ENCODE measurements around the gene KRTAP23-1.

Gene KRTAP23-1, protein sequence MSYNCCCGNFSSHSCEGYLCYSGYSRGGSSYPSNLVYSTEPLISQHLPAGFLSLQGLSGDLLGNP

DNA sequence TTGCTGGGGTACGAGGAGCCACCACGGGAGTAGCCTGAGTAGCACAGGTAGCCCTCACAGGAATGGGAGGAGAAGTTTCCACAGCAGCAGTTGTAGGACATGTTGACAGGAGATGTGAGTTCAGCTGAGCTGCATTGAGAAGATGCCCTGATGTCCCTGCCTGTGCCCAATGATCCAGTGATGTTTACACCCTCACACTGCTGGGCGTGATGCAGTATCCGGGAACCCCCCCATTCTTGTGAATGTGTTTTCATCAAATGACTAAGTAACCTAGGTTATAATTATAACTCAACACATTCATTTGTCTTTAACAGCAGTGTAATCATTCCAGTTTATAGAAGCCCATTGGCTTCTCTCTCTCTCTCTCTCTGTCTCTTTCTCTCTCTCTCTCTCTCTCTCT lies at the start of gene KRTAP23-1:
Gene KRTAP23-1 (minus strand): TSS at position 101 of the 400 bp plus-strand sequence. CDS start 0 bp downstream, at position 101.
- DNase-seq (ENCODE audit: low read depth): no peak

DNA sequence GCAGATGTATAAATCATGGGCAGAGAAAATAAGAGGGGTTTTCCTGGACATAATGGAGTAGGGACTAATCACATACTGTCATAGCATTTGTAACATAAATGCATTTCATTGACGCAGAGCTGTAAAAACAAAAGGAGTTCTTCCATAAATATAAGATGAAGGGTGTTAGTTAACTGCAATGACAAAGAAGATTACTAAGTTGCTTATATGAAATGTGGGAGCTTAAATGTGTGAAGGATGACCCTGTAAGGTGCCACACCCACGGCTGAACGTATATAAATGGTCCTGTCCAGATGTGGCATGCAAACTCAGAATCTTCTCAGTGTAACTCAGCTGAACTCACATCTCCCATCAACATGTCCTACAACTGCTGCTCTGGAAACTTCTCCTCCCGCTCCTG lies 47.3 kb upstream of the KRTAP23-1 start, which contains the start of gene KRTAP13-1:
Gene KRTAP13-1 (plus strand): TSS at position 301 of the 400 bp plus-strand sequence. CDS start 56 bp downstream, at position 357.
- DNase-seq (ENCODE audit: low read depth): no peak

DNA sequence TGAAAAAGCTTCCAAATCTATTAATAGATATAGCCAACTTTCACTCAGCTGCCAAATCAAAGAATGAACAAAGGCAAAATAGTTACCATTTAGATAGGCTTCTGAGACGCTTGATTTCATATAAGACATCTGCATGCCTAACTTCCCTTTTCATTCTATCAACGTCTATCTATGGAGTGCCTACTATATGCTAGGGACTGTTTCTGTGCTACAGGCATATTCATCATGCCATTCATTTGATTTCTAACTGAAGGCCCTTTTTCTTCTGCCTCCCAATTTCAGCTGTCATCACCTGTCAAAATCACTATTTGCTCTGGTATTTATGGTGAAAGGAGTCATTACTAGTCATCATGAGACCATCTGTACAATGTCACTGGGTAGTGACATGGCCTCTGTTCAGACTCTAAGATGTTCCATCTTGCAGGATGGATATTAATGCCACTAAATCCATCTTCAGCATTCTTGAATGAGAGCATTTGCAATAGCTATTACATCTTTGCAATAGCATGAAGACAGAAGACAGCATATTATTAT lies 43.2 kb upstream of the KRTAP23-1 start:
- DNase-seq (ENCODE audit: low read depth): no peak

GRCh38 chr21:30382201-30382600 lies 33.8 kb upstream of the KRTAP23-1 start:
- no peak for DNase-seq (ENCODE audit: low read depth)

GRCh38 chr21:30372139-30372770 lies 23.8 kb upstream of the KRTAP23-1 start, which contains the start of gene KRTAP13-2:
Gene KRTAP13-2, minus strand, starts transcription at chr21:30372271. Its CDS starts 58 bp downstream, at chr21:30372213.
- no peak for DNase-seq (ENCODE audit: low read depth)

DNA sequence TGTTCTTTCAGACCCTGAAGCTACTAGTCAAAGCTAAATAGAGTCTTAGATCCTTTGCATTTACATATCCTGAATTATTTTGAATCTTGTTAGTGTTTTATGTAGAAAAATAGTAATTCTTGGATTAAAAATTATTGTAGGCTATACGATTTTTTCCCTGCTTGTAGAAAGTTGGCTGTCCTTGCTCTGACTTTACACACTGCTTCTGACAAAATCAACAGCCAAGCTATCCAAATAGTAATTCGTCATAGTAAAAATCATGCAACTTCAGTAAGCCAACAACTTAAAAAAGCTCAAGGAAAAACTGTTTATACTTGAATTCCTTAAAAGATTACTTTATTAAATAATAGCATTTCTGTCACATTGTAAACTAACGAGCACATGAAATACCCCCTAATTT lies 7.5 kb upstream of the KRTAP23-1 start:
- DNase-seq (ENCODE audit: low read depth): no peak

GRCh38 chr21:30354308-30355005 lies 6.1 kb upstream of the KRTAP23-1 start:
- no peak for DNase-seq (ENCODE audit: low read depth)

DNA sequence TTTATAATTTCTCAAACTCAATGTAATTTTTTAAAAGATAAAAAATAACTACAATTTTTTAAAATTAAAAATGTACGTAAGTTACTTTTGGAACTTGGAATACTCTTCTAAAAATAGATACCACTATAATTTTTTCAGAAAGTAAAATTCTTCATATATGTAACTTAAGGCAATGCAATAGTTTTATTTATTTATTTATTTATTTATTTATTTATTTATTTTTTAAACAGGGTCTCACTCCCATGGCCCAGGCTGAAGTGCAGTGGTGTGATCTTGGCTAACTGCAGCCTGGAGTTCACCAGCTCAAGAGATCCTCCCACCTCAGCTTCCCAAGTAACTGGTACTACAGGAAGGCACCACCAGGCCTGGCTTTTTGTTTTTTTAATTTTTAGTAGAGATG lies 3.1 kb upstream of the KRTAP23-1 start:
- no peak for DNase-seq (ENCODE audit: low read depth)

DNA sequence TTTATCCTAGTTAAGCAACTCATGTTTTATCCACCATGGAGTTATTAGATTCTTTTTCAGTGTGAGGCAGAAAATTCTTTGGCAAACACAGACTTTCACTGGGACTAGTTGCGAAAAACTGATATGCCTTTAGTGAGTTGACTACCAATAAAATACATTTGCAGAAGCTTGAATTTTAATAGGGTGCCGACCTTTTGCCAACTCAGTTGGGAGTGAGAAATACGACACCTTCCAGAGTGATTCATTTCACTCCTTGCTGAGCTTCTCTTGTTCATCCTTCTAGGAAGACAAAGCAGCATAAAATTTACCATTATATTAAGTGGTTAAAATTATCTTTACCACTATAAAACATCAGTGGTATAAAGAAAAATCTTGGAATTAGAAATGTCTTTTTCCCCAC lies 1.2 kb upstream of the KRTAP23-1 start:
- DNase-seq (ENCODE audit: low read depth): no peak

DNA sequence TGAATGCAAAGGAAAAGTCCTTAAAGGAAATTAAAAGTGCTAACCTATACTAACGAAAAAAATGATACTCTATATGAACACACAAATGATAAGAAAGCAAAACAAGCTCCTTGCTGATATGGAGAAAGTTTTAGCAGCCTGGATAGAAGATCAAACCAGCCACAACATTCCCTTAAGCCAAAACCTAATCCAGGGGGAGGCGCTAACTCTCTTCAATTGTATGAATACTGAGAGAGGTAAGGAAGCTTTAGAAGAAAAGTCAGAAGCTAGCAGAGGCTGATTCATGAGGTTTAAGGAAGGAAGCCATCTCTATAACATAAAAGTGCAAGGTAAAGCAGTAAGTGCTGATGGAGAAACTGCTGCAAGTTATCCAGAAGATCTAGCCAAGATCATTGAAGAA lies 3.4 kb downstream of the KRTAP23-1 start:
- no peak for DNase-seq (ENCODE audit: low read depth)

- no peak for DNase-seq (ENCODE audit: low read depth)
Measured at GRCh38 chr21:30340714-30341573, 7.5 kb downstream of the KRTAP23-1 start.

GRCh38 chr21:30338717-30339116 lies 9.7 kb downstream of the KRTAP23-1 start:
- no peak for DNase-seq (ENCODE audit: low read depth)

DNA sequence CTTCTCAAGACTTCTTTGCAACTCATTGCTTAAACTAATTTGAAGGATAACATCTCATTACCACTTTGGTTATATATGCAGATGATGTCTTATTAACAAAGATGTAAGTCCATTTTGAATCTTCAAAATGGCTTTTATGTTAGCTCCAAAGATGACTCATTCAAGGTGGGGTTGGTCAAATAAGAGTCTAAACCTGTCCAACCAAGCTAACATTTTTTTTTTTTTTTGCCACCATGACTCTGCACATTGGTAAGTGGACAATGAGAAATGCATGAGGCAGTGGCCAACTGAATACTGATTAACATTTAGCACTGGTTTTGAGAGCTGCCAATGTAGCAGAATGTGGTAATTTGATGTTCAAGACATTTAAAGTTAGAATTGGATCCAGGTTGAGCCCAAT lies 10.6 kb downstream of the KRTAP23-1 start:
- DNase-seq (ENCODE audit: low read depth): no peak

GRCh38 chr21:30337276-30337744 lies 11.1 kb downstream of the KRTAP23-1 start, which contains the start of gene KRTAP27-1:
Gene KRTAP27-1, minus strand, starts transcription at chr21:30337694. Its CDS starts 26 bp downstream, at chr21:30337668.
- DNase-seq (ENCODE audit: low read depth): no peak

- no peak for DNase-seq (ENCODE audit: low read depth)
Measured at GRCh38 chr21:30336596-30336995, 11.8 kb downstream of the KRTAP23-1 start.

GRCh38 chr21:30333736-30334135 lies 14.7 kb downstream of the KRTAP23-1 start:
- DNase-seq (ENCODE audit: low read depth): no peak

- DNase-seq (ENCODE audit: low read depth): no peak
Measured at GRCh38 chr21:30332681-30333080, 15.7 kb downstream of the KRTAP23-1 start.

GRCh38 chr21:30329203-30329875 lies 19.1 kb downstream of the KRTAP23-1 start:
- DNase-seq (ENCODE audit: low read depth): no peak

GRCh38 chr21:30326390-30326789 lies 22.0 kb downstream of the KRTAP23-1 start:
- DNase-seq (ENCODE audit: low read depth): no peak

GRCh38 chr21:30320215-30320614 lies 28.2 kb downstream of the KRTAP23-1 start, which contains the start of gene KRTAP26-1:
Gene KRTAP26-1, minus strand, starts transcription at chr21:30320315. Its CDS starts 280 bp downstream, at chr21:30320035.
- no peak for DNase-seq (ENCODE audit: low read depth)

- no peak for DNase-seq (ENCODE audit: low read depth)
Measured at GRCh38 chr21:30315701-30316100, 32.7 kb downstream of the KRTAP23-1 start.

All from activated T-helper 9 cell treated with anti-CD3 and anti-CD28 coated beads, Interleukin-2, amount 50 U/mL, for 16 hours (primary cell).